ENCODE results near the gene RAB20.

RAB20 gene

DNA sequence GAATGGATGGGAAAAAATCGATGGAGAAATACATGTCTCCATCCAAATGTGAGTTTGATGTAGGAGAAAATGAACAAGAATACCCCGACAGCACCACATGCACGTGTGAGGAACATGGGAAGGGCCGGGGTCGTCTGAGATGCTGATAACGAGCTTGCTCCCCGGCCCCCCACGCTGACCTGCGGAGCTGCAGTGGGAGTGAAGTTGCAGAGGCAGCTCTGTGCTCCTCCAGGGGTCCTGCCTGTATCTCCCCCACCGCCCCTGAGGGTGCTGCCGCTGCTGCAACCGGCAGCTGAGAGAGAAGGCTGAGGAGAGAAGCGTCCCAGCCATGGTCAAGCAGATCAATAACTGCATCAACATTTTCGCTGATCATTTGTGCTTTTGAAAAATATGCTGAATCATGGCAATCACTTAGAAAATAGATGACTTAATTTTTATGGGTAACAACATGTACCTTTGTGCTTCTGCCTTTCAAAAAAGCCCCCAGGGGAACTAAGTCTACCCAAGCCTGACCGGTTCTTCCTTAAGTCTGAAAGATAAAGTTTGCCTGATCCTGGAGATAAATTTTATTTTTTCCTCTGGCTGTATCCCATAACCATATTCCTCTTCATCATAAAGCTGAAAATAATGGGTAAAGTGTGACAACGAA, 35.6 kb upstream of the RAB20 start:
- TF ChIP-seq, protein P1, sequence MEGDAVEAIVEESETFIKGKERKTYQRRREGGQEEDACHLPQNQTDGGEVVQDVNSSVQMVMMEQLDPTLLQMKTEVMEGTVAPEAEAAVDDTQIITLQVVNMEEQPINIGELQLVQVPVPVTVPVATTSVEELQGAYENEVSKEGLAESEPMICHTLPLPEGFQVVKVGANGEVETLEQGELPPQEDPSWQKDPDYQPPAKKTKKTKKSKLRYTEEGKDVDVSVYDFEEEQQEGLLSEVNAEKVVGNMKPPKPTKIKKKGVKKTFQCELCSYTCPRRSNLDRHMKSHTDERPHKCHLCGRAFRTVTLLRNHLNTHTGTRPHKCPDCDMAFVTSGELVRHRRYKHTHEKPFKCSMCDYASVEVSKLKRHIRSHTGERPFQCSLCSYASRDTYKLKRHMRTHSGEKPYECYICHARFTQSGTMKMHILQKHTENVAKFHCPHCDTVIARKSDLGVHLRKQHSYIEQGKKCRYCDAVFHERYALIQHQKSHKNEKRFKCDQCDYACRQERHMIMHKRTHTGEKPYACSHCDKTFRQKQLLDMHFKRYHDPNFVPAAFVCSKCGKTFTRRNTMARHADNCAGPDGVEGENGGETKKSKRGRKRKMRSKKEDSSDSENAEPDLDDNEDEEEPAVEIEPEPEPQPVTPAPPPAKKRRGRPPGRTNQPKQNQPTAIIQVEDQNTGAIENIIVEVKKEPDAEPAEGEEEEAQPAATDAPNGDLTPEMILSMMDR (IDR thresholded peaks at IDR 0.05; ENCODE audit: insufficient read depth, missing control alignments): no peak
- FAIRE-seq (no peak), DNase-seq (ENCODE audit: insufficient read length, low spot score) (no peak)

DNA sequence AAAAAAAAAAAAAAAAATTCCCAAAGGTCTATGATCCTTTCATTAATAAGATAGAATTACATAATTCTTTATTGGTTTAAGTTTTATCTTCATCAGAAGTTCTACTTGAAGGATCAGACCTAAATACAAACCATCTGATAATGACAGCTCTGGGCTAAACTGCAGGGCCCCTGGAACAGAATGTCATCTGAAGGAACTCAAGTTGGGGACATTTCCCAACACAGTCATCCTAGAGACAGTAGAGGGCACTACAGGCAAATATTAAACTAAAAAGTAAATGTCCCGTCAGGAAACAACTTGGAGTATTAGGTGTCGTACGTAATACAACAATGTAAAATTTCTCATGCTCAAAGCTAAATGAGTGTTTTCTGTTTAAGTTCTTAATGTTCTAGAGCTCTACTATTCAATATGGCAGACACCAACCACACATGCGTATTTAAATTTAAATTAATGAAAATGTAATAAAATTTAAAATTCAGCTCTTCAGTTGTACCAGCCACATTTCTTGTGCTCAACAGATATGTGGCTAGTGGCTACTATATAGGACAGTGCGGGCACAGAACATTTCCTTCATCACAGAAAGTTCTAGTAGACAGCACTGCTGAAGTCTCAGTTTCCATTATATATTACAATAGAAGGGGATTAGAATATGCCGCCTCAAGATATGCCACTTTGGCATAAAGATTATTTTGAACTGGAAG, 32.1 kb upstream of the RAB20 start:
- TF ChIP-seq, protein P1 (IDR thresholded peaks at IDR 0.05; ENCODE audit: insufficient read depth, missing control alignments): peak; percentile 72
- no peak for DNase-seq (ENCODE audit: insufficient read length, low spot score)
- no peak for FAIRE-seq

DNA sequence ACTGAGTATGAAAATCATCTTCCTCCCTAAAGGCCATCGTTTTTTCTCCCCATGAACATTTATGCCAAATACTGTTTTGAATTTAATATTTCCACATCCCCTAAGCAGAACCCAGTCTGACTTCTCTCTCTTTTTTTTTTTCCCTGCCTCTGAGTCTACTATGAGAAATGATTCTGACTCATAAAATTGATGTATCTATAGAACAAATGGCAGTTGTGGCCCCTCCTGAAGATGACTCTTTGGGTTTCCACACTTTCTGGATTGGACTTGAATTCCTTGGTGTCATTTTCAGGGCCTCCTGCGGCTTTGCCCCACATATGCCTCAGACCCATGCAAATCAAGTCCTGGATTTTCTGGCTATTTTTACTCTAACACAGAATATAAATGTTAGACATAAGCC, 31.1 kb upstream of the RAB20 start:
- no peak for DNase-seq (ENCODE audit: insufficient read length, low spot score)
- no peak for FAIRE-seq
- TF ChIP-seq, protein P1 (IDR thresholded peaks at IDR 0.05; ENCODE audit: insufficient read depth, missing control alignments): no peak

DNA sequence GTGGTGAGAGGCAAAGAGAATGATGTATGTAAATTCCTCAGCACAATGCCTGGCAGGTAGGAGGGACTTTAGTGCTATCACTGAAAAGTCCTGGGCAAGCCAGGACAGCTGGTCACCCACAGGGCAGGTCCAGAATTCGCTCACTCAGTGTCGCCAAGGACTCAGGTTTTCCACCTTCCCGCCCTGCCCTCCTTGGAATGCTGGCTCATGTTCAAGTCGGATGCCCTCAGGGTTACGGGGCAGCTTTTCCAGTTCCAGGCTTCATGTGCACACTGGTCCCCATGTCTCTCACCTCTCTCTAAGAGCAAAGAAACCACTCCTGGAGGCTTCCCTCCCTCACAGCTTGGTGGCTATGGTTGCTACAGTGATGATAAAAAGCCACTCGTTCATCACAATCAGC, 29.1 kb upstream of the RAB20 start:
- DNase-seq (ENCODE audit: insufficient read length, low spot score) (no peak), FAIRE-seq (no peak)

DNA sequence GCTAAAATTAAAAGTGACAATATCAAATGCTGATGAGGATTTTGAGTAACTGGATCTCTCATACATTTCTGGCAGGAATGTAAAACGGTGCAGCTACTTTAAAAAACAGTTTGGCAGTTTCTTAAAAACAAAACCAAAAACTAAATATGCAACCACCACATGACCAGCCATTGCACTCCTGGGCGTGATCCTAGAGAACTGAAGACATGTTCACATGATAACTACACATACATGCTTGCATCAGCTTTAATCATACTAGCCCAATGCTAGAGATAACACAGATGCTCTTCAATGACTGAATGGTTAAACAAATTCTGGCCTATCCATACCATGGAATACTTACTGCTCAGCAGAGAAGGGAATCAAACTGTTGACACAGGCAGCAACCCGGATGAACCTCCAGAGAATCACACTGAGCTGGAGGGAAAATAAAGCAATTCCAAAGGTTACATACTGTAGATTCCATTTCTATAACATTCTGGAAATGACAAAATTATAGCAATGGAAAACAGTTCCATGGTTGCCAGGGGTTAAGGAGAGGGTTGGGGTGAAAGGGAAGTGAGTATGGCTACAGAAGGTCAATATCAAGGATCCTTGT, 28.4 kb upstream of the RAB20 start:
- FAIRE-seq (no peak), DNase-seq (ENCODE audit: insufficient read length, low spot score) (no peak)
- TF ChIP-seq, protein P1 (IDR thresholded peaks at IDR 0.05; ENCODE audit: insufficient read depth, missing control alignments): no peak

More for the DNA sequence above, 29.1 kb upstream of the RAB20 start:
- TF ChIP-seq, protein P1 (IDR thresholded peaks at IDR 0.05; ENCODE audit: insufficient read depth, missing control alignments): no peak

DNA sequence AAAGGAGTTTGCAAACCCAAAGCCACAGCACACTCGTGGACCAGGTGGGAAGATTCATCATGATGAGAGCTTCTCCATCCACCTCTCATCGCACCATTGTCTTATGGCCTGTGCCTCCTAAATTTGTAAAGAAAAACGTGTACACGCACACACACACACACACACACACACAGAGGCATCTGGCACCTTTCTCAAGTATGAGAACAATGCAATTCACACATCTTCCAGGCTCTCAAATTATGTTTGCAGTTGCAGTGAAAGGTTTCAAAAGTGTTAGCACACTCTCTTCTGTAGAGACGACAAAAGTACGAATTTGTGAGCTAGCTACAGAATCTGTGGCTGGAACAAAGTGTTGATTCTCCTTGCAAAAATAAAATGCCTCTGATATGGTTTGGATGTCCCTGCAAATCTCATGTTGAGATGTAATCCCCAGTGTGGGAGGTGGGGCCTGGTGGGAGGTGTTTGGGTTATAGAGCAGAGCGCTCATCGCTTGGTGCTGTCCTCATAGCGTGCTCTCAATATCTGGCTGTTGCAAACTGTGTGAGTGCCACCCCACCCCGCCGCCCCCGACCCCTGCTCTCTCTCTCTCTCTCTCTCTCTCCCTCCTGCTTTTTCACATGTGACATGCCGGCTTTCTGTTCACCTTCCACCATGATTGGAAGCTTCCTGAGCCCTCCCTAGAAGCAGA, 21.8 kb upstream of the RAB20 start:
- FAIRE-seq: no peak
- TF ChIP-seq, protein P1 (IDR thresholded peaks at IDR 0.05; ENCODE audit: insufficient read depth, missing control alignments): no peak

More for the DNA sequence above, 21.8 kb upstream of the RAB20 start:
- no peak for DNase-seq (ENCODE audit: insufficient read length, low spot score)
